LNCaP clone FGC (cell line): ENCODE measurements around the gene TTC19.

Source experiments
- DNase-seq: peaks from one replicate; pipeline ENCODE4 v3.0.0-alpha.2; 2011; ENCODE audit warnings: low read depth
- H3K4me3 ChIP-seq: 2 replicates; pipeline ENCODE4 v1.5.1; 2011; ENCODE audit warnings: mild to moderate bottlenecking, low read depth, low read length, control low read depth
- TF ChIP-seq, protein P1 (sequence below): IDR thresholded peaks from 2 replicates; pipeline ENCODE4 v1.5.1; 2012; ENCODE audit warnings: mild to moderate bottlenecking; ENCODE audit not compliant: control insufficient read depth, insufficient read depth; ENCODE audit errors: extremely low read depth

TTC19 gene, protein sequence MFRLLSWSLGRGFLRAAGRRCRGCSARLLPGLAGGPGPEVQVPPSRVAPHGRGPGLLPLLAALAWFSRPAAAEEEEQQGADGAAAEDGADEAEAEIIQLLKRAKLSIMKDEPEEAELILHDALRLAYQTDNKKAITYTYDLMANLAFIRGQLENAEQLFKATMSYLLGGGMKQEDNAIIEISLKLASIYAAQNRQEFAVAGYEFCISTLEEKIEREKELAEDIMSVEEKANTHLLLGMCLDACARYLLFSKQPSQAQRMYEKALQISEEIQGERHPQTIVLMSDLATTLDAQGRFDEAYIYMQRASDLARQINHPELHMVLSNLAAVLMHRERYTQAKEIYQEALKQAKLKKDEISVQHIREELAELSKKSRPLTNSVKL

DNA sequence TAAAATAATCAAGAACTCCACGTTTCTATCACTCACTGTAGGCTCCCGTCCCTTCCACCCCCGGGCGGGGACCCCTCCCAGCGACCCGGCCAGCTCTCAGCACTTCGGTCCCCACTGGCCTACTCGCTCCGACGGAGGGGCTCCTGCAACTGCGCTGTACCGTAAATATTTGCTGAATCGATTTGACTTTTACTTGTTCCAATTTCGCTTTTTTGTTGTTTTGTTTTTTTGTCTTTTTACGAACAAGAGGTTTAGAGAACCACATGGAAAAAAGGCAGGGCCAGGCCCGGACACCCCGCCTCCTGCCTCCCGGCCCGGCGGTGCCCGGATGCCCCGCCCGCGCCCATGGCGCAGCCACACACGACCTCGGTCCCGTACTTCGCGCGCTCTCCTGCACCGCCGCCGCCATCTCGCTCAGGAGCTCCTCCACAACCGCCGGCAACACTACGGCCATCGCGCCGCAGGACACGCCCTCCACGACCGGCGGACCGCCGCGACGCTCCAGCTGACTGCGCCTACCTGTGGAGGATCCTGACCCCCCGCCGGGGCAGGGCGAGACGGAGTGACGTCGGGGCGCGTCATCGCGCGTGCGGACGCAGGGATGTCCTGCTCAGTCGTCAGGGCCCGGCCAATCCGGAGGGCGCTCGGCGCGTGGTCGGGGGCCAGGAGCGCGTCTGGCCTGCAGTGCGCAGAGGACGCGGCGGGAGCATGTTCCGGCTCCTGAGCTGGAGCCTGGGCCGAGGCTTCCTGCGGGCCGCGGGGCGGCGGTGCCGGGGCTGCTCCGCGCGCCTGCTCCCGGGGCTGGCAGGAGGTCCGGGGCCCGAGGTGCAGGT, at the start of gene TTC19, which contains the start of gene ZSWIM7:
Gene TTC19 (plus strand): TSS at position 684 of the 833 bp plus-strand sequence. CDS start 25 bp downstream, at position 709.
Gene ZSWIM7 (minus strand): TSS at position 564 of the 833 bp plus-strand sequence. CDS start 110 bp downstream, at position 454.
- peak within 1 kb of the TSS; percentile 93 for H3K4me3 ChIP-seq
- peak; percentile 94 for DNase-seq
- TF ChIP-seq, protein P1, sequence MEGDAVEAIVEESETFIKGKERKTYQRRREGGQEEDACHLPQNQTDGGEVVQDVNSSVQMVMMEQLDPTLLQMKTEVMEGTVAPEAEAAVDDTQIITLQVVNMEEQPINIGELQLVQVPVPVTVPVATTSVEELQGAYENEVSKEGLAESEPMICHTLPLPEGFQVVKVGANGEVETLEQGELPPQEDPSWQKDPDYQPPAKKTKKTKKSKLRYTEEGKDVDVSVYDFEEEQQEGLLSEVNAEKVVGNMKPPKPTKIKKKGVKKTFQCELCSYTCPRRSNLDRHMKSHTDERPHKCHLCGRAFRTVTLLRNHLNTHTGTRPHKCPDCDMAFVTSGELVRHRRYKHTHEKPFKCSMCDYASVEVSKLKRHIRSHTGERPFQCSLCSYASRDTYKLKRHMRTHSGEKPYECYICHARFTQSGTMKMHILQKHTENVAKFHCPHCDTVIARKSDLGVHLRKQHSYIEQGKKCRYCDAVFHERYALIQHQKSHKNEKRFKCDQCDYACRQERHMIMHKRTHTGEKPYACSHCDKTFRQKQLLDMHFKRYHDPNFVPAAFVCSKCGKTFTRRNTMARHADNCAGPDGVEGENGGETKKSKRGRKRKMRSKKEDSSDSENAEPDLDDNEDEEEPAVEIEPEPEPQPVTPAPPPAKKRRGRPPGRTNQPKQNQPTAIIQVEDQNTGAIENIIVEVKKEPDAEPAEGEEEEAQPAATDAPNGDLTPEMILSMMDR = peak; percentile 21; the same call in 1 of the 2 replicates

DNA sequence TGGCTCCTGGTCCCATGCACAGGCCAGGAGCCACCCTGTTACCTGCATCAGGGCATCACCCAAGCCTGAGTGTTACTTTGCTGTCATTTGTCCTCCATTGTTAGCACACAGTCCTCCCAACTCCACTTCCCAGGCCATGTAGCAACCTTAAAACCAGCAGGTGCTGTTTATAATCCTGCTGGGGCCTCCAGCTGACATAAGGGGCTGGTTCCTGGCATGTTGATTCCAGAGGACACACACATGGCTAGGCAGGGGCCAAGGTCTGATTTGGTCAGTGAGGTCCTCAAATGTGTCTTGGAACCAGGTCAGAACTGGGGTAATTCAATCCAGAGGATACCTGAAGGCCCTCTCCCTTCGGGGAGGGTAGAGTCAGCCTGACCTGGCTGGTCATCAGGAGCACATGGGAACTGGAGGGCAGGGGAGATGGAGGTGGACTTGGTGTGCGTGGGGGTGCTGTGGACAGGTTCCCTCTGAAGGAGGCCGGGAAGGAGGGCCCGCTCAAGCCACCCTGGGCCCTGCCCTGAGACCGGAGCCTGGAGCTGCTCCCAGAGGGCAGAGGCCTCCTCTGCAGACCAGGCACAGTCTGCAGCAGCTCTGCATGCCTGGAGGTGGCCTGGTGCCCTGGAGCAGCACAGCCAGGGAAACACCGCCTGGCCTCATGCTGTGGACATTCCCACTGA, 48.1 kb upstream of the TTC19 start:
- no peak for DNase-seq
- TF ChIP-seq, protein P1 = no peak
- no peak overlapping the region for H3K4me3 ChIP-seq

DNA sequence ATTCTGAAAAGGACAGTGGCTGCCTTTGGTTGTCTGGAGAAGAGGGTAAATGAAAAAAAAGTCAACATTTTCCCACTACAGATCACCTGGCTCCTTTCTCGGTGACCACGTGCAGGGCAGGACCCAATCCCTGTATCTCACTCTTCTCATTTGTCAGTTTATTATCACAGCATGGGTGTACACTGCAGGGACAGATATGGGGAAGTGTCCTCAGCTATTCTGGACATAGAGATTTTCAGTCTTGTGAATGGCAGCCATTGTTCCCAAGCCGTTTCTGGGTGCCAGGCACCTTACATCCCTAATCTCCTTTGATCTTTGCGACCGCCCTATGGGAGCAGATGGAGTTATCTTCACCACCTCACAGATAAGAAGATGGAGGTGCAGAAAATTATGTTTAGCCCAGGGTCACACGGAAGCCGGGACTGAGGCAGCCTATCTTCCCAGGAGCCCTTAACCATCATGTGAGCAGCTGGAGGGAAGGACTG, 47.5 kb upstream of the TTC19 start:
- DNase-seq = no peak
- TF ChIP-seq, protein P1 = no peak
- no peak overlapping the region for H3K4me3 ChIP-seq

GRCh38 chr17:15952916-15953790, 46.5 kb upstream of the TTC19 start:
- TF ChIP-seq, protein P1 = no peak
- H3K4me3 ChIP-seq = no peak overlapping the region
- no peak for DNase-seq

DNA sequence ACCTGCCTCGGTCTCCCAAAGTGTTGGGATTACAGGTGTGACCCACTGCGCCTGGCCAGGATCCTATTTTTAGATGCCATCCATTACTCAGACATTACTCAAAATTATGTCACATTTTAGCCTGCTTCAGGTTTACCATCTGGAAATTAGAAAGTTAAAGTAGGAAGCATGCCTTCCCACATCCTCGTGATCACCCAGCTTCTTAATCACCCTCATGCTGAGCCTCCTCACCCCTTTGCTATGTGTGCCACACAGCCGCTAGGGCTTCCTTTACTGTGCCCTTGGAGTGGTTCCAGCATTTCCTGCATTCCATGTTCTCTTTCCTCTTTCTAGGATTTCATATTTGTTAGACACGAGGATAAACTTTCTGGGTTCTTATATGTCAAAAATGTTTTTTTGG, 45.4 kb upstream of the TTC19 start:
- no peak overlapping the region for H3K4me3 ChIP-seq
- DNase-seq = no peak

More for the DNA sequence above, 45.4 kb upstream of the TTC19 start:
- TF ChIP-seq, protein P1 = no peak
